GM21423 (cell line): ENCODE measurements around the gene GRM8.

Source experiments
- ATAC-seq: cut with Tn5 transposase; IDR thresholded peaks from one replicate; pipeline ENCODE4 v1.9.1; 2021; ENCODE audit warnings: mild to moderate bottlenecking, moderate library complexity; ENCODE audit not compliant: unreplicated experiment

Gene GRM8

DNA sequence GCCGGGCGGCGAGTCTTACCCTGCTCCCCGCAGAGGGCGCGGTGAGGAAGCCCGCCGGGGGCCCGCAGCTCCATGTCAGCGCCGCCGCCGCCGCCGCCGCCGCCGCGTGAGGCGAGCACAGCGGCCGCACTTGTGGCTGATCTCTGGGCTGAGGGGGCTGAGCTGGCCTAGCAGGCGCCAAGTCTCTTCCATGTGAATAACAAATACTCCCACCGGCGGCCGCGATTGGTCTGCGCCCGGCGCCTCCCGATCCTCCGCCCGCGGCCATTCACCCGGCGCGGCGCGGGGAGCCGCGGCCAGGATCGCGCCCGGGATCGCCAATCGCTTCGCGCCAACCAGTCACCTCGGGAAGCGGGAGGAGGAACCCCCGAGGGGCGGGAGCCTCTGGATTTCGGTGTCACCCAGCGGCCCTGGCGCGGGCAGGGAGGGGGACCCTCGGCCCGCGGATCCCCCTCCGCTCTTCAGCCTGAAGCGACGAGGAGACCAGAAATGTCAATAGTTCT is at the start of gene GRM8:
GRM8 (minus strand) TSS at position 164 of the 503 bp plus-strand sequence.
- peak; percentile 13 for ATAC-seq

DNA sequence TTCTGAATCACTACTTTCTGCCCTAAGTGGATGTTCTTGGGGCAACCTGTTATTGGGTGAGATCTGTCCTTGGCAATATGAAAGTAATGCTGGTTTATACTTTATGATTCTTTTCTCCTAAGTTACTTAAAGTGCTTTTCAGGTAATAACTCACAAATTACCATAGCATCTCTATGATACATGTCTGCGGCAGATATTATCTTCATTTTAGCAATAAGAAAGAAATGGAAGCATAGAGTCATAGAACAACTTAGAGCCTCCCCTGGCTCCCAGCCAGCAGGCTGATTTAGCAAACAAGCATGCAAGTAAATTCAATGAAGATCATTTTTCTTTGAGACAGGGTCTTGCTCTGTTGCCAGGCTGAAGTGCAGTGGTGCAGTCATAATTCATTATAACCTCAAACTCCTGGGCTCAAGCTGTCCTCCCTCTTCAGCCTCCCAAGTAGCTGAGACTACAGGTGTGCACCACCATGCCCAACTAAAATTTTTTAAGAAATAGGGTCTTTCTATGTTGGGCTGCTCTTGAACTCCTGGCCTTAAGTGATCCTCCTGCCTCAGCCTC is 38.1 kb upstream of the GRM8 start:
- ATAC-seq: no peak

- ATAC-seq: no peak
Measured at GRCh38 chr7:127290116-127290655, 37.4 kb upstream of the GRM8 start.

- no peak for ATAC-seq
Measured at GRCh38 chr7:127287133-127287532, 34.4 kb upstream of the GRM8 start.

DNA sequence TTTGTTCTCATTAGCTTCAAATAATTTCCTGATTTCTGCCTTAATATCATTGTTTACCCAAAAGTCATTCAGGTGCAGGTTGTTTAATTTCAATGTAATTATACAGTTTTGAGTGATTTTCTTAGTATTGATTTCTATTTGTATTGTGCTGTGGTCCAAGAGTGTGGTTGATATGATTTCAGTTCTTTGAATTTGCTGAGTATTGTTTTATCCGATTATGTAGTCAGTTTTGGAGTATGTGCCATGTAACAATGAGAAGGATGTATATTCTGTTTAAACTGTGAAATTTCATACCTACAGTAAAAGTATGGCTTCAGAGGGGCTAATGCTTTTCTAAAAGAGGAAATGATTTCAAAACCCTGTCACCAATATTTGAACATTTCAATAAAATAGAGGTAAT is 17.4 kb upstream of the GRM8 start:
- ATAC-seq: no peak

DNA sequence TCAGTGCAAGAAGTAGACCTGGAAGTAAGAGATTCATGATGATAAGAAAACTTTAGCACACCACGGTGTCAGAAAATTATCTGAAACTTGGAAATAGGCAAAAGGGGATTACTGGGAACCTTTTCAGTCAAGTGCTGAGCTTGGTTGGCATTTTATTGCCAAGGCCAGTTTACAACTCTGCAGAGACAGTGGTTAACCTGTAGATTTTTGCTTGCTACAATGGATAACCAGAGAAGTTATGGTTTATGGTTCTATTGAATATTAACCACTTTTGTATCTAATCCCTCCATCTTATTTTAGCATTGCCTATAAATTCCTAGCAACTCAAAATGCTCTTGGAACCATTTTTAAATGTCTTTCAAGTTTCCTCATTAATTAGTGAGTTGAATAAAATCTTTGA is 13.3 kb upstream of the GRM8 start:
- no peak for ATAC-seq

DNA sequence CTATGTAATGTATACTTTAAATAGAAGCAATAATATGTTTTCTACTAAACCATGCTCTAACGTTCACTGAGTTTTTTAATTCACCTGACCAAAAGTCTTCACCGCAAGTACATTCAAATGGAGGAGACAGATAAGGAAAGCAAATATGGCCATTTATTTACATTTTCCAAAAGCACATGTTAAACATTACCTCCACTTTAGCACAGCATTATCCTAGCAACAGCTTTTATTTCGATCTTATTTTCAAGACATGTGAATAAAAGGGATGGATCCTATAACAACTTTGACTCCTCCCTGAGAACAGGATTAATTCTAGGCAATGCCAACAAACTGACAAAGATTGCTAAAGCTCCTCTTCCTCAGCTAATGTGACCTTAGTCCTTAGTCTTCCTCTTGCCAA is 11.5 kb upstream of the GRM8 start:
- no peak for ATAC-seq

GRCh38 chr7:127258111-127258510 is 5.4 kb upstream of the GRM8 start:
- ATAC-seq: no peak

- no peak for ATAC-seq
Measured at GRCh38 chr7:127257086-127257485, 4.3 kb upstream of the GRM8 start.

DNA sequence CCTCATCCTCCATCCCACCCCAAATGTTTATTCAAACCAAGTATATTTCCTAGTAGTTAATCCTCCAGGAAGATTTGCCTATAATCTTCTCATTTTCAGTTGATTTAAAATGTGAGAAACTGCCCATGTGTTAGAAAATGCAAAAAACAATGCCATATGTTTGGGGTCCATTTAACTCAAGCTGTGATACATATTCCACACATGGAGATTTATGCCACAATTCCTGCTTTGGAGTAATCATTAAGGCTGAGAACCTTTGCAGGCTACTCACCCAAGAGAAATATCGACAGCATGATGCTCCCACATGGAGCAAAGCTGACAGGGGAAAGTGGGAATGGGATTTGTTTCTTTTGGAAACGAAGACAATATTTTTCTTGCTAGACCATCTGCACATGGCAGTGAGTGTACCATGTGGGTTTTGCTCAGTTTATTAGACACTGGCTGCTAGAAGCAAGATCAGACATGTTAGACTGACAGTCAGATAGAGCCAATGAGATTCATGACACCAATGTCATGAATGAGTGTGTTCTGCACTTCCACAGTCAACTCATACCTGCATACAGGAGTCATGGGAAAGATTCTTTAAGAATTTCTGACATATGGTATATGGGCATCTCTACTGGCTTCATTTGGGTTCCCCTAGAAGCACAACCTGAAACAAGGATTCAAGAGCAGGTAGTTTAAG is 3.4 kb upstream of the GRM8 start:
- no peak for ATAC-seq

- no peak for ATAC-seq
Measured at GRCh38 chr7:127254163-127254684, 1.5 kb upstream of the GRM8 start.

GRCh38 chr7:127253281-127254162 is 781 bp upstream of the GRM8 start:
- peak; percentile 85 for ATAC-seq

DNA sequence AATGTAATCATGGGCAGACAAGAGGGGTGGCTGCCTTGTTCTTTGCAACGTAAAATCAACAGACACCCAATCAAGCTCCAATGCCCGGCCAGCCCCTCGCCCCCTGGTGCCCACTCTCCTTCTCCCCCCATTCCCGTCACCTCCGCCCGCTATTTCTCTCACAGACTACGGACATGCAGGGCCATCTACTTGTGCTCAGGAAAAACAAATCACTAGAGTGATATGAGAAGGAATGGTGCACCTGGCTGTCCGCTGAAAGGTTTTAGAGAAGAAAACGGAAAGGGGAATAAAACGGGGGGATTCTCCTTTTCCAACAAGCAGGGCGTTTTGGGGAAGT is 396 bp downstream of the GRM8 start:
- ATAC-seq: no peak

DNA sequence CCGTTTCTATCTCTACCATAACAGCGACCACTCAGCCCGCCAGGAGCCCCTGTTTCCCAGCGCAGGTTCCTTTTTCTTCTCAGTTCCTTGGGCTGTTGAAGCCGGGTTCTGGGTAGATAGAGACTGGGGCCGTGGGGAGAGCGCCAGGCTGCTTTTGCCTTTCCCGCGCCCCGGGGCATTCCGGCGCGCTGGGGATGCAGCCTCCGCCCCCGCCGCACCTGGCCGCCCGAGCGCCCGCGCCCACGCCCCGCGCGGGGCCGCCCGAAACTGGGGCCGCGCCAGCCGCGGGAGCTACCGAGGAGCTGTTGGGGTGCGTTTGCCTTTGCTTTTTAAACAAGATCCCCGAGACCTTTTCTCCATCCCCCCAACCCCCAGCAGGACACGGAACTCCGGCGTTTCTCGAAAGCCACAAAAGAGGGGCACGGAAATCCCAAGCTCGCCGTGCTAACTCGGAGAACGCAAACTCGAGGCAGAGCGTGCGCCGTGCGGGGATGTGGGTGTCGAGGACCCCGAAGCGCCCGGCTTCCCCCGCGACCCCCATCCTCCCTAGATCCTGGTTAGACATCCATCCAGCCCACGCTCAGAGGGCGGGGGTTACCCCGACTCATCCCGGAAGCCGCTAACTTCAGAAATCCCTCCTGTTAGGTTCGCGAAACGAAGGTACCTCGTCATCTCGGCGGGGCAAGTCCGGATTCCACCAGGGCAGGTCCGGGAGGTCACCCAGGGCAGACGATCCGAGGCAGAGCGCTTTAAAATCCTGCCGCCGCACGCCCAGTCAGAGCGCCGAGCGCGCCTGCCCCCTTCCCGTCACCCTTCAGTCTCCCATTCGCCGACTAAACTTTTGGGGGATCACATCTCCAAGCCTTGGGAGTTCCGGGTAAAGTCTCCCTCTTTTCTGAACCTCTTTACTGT is 1.0 kb downstream of the GRM8 start:
- no peak for ATAC-seq

DNA sequence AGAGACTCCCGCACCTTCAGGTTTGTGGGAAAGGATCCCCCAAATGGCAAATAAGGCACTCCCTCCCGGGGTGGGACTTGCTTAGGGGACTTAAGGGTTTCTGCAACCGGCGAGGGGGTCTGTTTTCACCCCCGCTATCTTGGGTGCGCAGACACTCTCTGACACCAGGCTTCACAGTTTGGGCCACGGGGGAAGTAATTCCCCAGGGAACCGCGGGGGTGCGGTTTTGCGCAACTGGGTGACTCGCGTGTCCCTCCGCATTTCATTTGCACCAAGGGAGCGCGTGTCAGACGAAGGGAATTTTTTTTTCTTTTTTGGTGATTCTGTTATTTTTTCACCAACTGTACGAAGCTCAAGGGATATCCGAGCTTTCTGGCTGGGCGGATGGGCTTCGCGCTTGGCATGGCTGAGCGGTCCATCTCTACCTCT is 1.7 kb downstream of the GRM8 start:
- ATAC-seq: no peak

- ATAC-seq: no peak
Measured at GRCh38 chr7:127250312-127251035, 2.3 kb downstream of the GRM8 start.

- peak; percentile 56 for ATAC-seq
Measured at GRCh38 chr7:127245607-127246006, 7.1 kb downstream of the GRM8 start.

GRCh38 chr7:127245002-127245401 is 7.7 kb downstream of the GRM8 start:
- ATAC-seq: no peak

DNA sequence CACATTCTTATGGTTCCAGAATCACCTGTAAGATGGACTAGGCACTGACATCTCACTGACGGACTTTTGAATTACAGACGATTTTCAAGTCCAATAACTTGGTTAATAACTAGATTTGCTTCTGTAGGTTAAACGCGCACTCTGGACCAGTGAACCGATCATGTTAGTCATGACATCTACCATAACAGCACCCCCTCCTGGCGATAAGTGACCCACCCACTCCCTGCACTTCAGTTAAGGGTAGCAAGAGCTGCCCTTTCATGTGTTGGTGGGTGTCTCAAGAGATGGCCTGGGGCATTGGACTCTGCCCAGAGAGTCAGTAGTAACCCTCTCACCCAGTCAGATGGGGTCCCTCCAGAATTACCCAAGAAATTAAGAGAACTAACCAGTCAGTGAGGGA is 12.9 kb downstream of the GRM8 start:
- no peak for ATAC-seq

- ATAC-seq: no peak
Measured at GRCh38 chr7:127233630-127234029, 19.1 kb downstream of the GRM8 start.
